ENCODE data around the gene CD44.

Gene CD44

GRCh38 chr11:35099278-35100012, 39.5 kb upstream of the CD44 start:
- no peak overlapping the region for H3K4me3 ChIP-seq (ENCODE audit: low read depth, low read length)
- TF ChIP-seq, protein P1, sequence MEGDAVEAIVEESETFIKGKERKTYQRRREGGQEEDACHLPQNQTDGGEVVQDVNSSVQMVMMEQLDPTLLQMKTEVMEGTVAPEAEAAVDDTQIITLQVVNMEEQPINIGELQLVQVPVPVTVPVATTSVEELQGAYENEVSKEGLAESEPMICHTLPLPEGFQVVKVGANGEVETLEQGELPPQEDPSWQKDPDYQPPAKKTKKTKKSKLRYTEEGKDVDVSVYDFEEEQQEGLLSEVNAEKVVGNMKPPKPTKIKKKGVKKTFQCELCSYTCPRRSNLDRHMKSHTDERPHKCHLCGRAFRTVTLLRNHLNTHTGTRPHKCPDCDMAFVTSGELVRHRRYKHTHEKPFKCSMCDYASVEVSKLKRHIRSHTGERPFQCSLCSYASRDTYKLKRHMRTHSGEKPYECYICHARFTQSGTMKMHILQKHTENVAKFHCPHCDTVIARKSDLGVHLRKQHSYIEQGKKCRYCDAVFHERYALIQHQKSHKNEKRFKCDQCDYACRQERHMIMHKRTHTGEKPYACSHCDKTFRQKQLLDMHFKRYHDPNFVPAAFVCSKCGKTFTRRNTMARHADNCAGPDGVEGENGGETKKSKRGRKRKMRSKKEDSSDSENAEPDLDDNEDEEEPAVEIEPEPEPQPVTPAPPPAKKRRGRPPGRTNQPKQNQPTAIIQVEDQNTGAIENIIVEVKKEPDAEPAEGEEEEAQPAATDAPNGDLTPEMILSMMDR (IDR thresholded peaks at IDR 0.05; ENCODE audit: control insufficient read depth, extremely low read depth, insufficient read depth) = no peak
- DNase-seq (ENCODE audit: low read depth) = no peak

DNA sequence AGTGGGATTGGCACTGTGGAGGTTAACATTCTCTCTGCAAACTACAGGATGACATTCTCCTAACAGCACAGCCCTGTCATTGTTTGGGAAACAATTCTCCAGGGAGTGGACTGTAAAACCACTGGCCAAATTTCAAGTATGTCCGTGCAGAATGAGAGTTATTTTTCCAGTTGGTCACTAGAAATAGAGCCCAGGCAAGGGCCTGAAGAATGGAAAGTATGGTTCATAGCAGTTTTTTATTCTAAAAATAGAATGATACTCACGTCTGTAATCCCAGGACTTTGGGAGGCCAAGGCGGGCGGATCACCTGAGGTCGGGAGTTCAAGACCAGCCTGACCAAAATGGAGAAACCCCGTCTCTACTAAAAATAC, 39.0 kb upstream of the CD44 start:
- TF ChIP-seq, protein P1 (IDR thresholded peaks at IDR 0.05; ENCODE audit: control insufficient read depth, extremely low read depth, insufficient read depth) = no peak
- no peak for DNase-seq (ENCODE audit: low read depth)
- no peak overlapping the region for H3K4me3 ChIP-seq (ENCODE audit: low read depth, low read length)

GRCh38 chr11:35101223-35101622, 37.7 kb upstream of the CD44 start:
- DNase-seq (ENCODE audit: low read depth) = peak; percentile 62
- H3K4me3 ChIP-seq (ENCODE audit: low read depth, low read length) = no peak overlapping the region
- TF ChIP-seq, protein P1 (IDR thresholded peaks at IDR 0.05; ENCODE audit: control insufficient read depth, extremely low read depth, insufficient read depth) = no peak

DNA sequence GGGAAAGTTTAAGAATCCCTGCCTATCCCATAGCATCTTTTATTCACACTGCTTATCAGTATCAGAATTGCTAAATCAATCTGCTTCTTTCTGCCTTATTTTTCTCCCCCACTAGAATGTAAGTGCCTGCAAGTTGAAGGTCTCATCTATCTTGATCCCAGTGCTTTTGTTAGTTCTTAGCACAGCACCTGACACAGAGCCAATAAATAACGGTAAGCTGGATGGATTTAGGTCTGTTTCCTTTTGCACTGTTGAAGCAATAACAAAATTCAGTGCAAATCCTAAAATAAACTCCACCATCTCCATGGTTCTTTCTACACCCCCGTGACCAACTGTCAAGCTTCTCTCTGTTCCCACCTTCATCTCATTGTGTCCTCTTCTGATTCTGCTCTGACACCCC, 36.7 kb upstream of the CD44 start:
- no peak overlapping the region for H3K4me3 ChIP-seq (ENCODE audit: low read depth, low read length)
- no peak for DNase-seq (ENCODE audit: low read depth)
- TF ChIP-seq, protein P1 (IDR thresholded peaks at IDR 0.05; ENCODE audit: control insufficient read depth, extremely low read depth, insufficient read depth) = no peak

DNA sequence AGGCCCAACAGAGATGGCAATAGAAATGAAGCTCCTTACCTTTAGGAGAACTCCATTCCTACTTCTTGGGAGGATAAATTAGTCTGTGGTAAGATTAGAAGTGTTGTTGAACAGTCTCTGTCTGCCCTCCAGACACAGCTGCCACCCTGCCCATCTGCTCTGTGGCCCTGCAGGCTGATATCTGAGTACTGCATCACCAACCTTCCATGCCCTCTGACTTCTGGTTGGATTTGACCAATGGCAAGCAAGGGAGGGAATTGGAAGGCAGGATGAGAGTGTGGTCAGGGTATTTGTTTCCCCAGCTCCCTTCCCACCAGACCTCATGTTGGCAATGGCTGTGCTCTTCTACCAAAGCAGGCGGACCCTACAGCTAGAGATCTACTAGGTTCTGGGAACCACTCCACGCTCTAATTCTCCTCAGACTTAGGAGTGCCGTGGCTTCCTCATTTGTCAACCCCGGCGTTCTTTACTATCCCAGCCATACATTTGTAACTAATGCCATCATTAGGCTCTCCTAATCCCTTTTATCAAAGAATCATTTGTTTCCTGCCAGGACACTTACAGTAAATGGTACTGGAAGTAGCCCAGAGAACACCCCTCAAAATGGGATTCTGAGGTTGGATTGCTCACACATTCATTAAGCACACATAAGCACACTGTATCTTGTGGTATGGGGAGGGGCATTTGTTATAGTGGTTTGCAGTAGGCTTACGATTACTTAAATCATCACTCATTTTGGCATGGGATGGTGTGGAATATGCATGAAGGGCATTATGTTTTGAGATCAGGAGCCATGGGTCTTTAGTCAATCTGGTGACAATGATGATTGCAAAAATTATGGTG, 35.4 kb upstream of the CD44 start:
- TF ChIP-seq, protein P1 (IDR thresholded peaks at IDR 0.05; ENCODE audit: control insufficient read depth, extremely low read depth, insufficient read depth) = no peak
- no peak overlapping the region for H3K4me3 ChIP-seq (ENCODE audit: low read depth, low read length)
- no peak for DNase-seq (ENCODE audit: low read depth)

GRCh38 chr11:35104655-35105054, 34.3 kb upstream of the CD44 start:
- no peak for DNase-seq (ENCODE audit: low read depth)
- H3K4me3 ChIP-seq (ENCODE audit: low read depth, low read length) = no peak overlapping the region
- TF ChIP-seq, protein P1 (IDR thresholded peaks at IDR 0.05; ENCODE audit: control insufficient read depth, extremely low read depth, insufficient read depth) = no peak

Data from LNCaP clone FGC (cell line).